A673 (cell line): Measurements from ENCODE around the gene EFR3B.

ENCODE experiments used
- EZH2 ChIP-seq: fragments of 200-600 bp; sonication (generic); IDR thresholded peaks from 2 replicates; pipeline ENCODE4 v1.6.1; 2017; ENCODE audit warnings: borderline replicate concordance, low read depth, mild to moderate bottlenecking, mixed read lengths, antibody characterized with exemption, low read length; ENCODE audit not compliant: poor library complexity, severe bottlenecking
- TF ChIP-seq, protein P1 (sequence below): fragments of 300-800, 200-600 bp; sonication (generic); conservative IDR thresholded peaks from 2 replicates; pipeline ENCODE4 v1.5.1; 2017; ENCODE audit warnings: low read depth, mild to moderate bottlenecking, antibody characterized with exemption, low read length, moderate library complexity, mixed read lengths

DNA sequence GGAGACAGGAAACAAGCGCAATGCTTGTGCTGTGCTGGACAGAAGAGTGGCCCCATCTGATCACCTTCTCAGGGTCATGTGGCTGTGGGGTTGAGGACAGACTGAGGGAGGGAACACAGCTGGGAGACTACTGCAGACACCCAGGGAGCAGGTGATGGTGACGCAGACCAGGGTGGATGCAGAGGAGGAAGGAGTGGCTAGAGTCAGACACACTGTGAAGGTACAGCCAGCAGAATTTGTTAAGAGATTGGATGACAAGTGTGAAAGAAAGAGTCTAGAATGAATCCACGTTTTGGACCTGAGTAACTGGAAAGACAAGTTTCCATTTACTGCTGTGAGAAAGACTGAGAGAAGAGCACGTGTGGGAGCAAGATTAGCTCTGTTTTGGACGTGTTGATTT lies 142.4 kb downstream of the EFR3B start:
- TF ChIP-seq EZH2 = no peak
- TF ChIP-seq, protein P1, sequence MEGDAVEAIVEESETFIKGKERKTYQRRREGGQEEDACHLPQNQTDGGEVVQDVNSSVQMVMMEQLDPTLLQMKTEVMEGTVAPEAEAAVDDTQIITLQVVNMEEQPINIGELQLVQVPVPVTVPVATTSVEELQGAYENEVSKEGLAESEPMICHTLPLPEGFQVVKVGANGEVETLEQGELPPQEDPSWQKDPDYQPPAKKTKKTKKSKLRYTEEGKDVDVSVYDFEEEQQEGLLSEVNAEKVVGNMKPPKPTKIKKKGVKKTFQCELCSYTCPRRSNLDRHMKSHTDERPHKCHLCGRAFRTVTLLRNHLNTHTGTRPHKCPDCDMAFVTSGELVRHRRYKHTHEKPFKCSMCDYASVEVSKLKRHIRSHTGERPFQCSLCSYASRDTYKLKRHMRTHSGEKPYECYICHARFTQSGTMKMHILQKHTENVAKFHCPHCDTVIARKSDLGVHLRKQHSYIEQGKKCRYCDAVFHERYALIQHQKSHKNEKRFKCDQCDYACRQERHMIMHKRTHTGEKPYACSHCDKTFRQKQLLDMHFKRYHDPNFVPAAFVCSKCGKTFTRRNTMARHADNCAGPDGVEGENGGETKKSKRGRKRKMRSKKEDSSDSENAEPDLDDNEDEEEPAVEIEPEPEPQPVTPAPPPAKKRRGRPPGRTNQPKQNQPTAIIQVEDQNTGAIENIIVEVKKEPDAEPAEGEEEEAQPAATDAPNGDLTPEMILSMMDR = no peak
